ENCODE data around the gene PAPOLG.

PAPOLG gene

GRCh38 chr2:60821133-60821469 lies 65.0 kb downstream of the PAPOLG start:
- Histone ChIP-seq H3K4me1 (ENCODE audit: insufficient read depth, low read length, severe bottlenecking) (peaks cover 89% of the 10 kb centered on the region), H3K4me2 (ENCODE audit: low read length) (no peak overlapping the region), H3F3A (ENCODE audit: insufficient read depth, low read length) (no peaks in the 10 kb centered on the region), H3K27ac (ENCODE audit: low read depth, low read length, poor library complexity, severe bottlenecking) (peak overlapping the region; percentile 83), H3K27me3 (ENCODE audit: insufficient read depth, low read length) (no peaks in the 10 kb centered on the region), H2AFZ (ENCODE audit: low read length) (no peak overlapping the region), H3K9me3 (ENCODE audit: low read length) (no peaks in the 10 kb centered on the region), H3K79me2 (ENCODE audit: insufficient read depth, low read length) (no peaks in the 10 kb centered on the region), H3K4me3 (ENCODE audit: low read depth, low read length, poor library complexity, severe bottlenecking) (no peak overlapping the region), H3K9ac (ENCODE audit: low read length) (no peak overlapping the region; the same call in 1 of the 2 replicates), H4K20me1 (ENCODE audit: insufficient read depth, low read length) (no peaks in the 10 kb centered on the region), H3K36me3 (ENCODE audit: insufficient read depth, low read length) (no peaks in the 10 kb centered on the region), H3K9me2 (ENCODE audit: low read depth, low read length) (no peaks in the 10 kb centered on the region)
- no peak for TF ChIP-seq EZH2 (IDR thresholded peaks at IDR 0.05; ENCODE audit: borderline replicate concordance, low read length)
- TF ChIP-seq CTCF (IDR thresholded peaks at IDR 0.05; ENCODE audit: low read length): peak; percentile 20; the same call in 1 of the 2 replicates

GRCh38 chr2:60821587-60822302 lies 65.7 kb downstream of the PAPOLG start:
- Histone ChIP-seq H3K4me3 (ENCODE audit: low read depth, low read length, poor library complexity, severe bottlenecking) (no peak overlapping the region), H3K4me1 (ENCODE audit: insufficient read depth, low read length, severe bottlenecking) (peaks cover 89% of the 10 kb centered on the region), H3K9ac (ENCODE audit: low read length) (peak overlapping the region; percentile 9; the same call in 1 of the 2 replicates), H3K27me3 (ENCODE audit: insufficient read depth, low read length) (no peaks in the 10 kb centered on the region), H3K9me2 (ENCODE audit: low read depth, low read length) (no peaks in the 10 kb centered on the region), H3F3A (ENCODE audit: insufficient read depth, low read length) (no peaks in the 10 kb centered on the region), H4K20me1 (ENCODE audit: insufficient read depth, low read length) (no peaks in the 10 kb centered on the region), H3K4me2 (ENCODE audit: low read length) (peak overlapping the region; percentile 18; the same call in 1 of the 2 replicates), H3K36me3 (ENCODE audit: insufficient read depth, low read length) (no peaks in the 10 kb centered on the region), H3K27ac (ENCODE audit: low read depth, low read length, poor library complexity, severe bottlenecking) (peak overlapping the region; percentile 83), H2AFZ (ENCODE audit: low read length) (no peak overlapping the region), H3K79me2 (ENCODE audit: insufficient read depth, low read length) (no peaks in the 10 kb centered on the region), H3K9me3 (ENCODE audit: low read length) (no peaks in the 10 kb centered on the region)
- TF ChIP-seq EZH2 (IDR thresholded peaks at IDR 0.05; ENCODE audit: borderline replicate concordance, low read length): no peak
- TF ChIP-seq CTCF (IDR thresholded peaks at IDR 0.05; ENCODE audit: low read length): no peak

GRCh38 chr2:60822987-60823386 lies 66.9 kb downstream of the PAPOLG start:
- peak overlapping the region; percentile 30 for H3K27ac ChIP-seq (ENCODE audit: low read depth, low read length, poor library complexity, severe bottlenecking)
- no peak overlapping the region for H3K4me3 ChIP-seq (ENCODE audit: low read depth, low read length, poor library complexity, severe bottlenecking)
- H3K4me1 ChIP-seq (ENCODE audit: insufficient read depth, low read length, severe bottlenecking): peaks cover 88% of the 10 kb centered on the region
- H4K20me1 ChIP-seq (ENCODE audit: insufficient read depth, low read length): no peaks in the 10 kb centered on the region
- no peak overlapping the region for H2AFZ ChIP-seq (ENCODE audit: low read length)
- H3K79me2 ChIP-seq (ENCODE audit: insufficient read depth, low read length): no peaks in the 10 kb centered on the region
- H3K9ac ChIP-seq (ENCODE audit: low read length): no peak overlapping the region
- no peak for TF ChIP-seq CTCF (IDR thresholded peaks at IDR 0.05; ENCODE audit: low read length)
- TF ChIP-seq EZH2 (IDR thresholded peaks at IDR 0.05; ENCODE audit: borderline replicate concordance, low read length): no peak
- H3F3A ChIP-seq (ENCODE audit: insufficient read depth, low read length): no peaks in the 10 kb centered on the region
- no peaks in the 10 kb centered on the region for H3K9me2 ChIP-seq (ENCODE audit: low read depth, low read length)
- no peaks in the 10 kb centered on the region for H3K36me3 ChIP-seq (ENCODE audit: insufficient read depth, low read length)
- no peaks in the 10 kb centered on the region for H3K27me3 ChIP-seq (ENCODE audit: insufficient read depth, low read length)
- no peak overlapping the region for H3K4me2 ChIP-seq (ENCODE audit: low read length)
- H3K9me3 ChIP-seq (ENCODE audit: low read length): no peaks in the 10 kb centered on the region

Data from OCI-LY1 (cell line).